Activated T-cell treated with anti-CD3 and anti-CD28 coated beads, Interleukin-2, amount 50 U/mL, for 72 hours (primary cell): ENCODE measurements around the gene ZNF513. TPM values are rescaled to one million over a fixed set of nuclear protein-coding genes. Genes with fewer than 3 reads are reported as not detected.

ENCODE experiments used
- total RNA-seq, 2 donors: library from RNA; stranded (reverse); gene quantifications; one replicate each; pipeline ENCODE4 v1.2.3, GENCODE V29; 2022

The ZNF513 gene
- total RNA-seq, 2 donors from 2014 or later = 15.7 to 15.9 TPM

Other genes with a start within 250 kb of the ZNF513 start
- gene PREB, start 246.1 kb downstream of the ZNF513 start, total RNA-seq = 10 to 100 TPM; 35.5 to 41.1 TPM
- not detected for gene PRR30, start 241.3 kb downstream of the ZNF513 start, total RNA-seq
- gene TCF23, start 231.7 kb downstream of the ZNF513 start, total RNA-seq = not detected
- gene ATRAID, start 168.7 kb downstream of the ZNF513 start, total RNA-seq = 10 to 100 TPM; 80.5 to 87.3 TPM
- 10 to 100 TPM; 38.8 to 39.2 TPM for gene SLC5A6, start 168.5 kb downstream of the ZNF513 start, total RNA-seq
- 10 to 100 TPM; 53.6 to 64.5 TPM for gene CAD, start 163.4 kb downstream of the ZNF513 start, total RNA-seq
- 1 to 10 TPM; 1.5 to 2.3 TPM for gene SLC30A3, start 117.7 kb downstream of the ZNF513 start, total RNA-seq
- under 1 TPM in 1 of 2 donors, not detected in 1; 0.31 TPM for gene DNAJC5G, start 105.3 kb downstream of the ZNF513 start, total RNA-seq
- under 1 TPM in 1 of 2 donors, not detected in 1; 0.36 TPM for gene TRIM54, start 98.3 kb downstream of the ZNF513 start, total RNA-seq
- gene UCN, start 72.3 kb downstream of the ZNF513 start, total RNA-seq = 1 to 10 TPM; 4.9 to 7.6 TPM
- gene MPV17, start 57.6 kb downstream of the ZNF513 start, total RNA-seq = 10 to 100 TPM; 73.2 to 93.0 TPM
- gene GTF3C2, start 24.0 kb downstream of the ZNF513 start, total RNA-seq = 10 to 100 TPM; 56.6 to 58.7 TPM
- 10 to 100 TPM; 30.0 to 42.7 TPM for gene EIF2B4, start 10.4 kb downstream of the ZNF513 start, total RNA-seq
- 10 to 100 TPM; 66.1 to 70.7 TPM for gene SNX17, start 10.1 kb downstream of the ZNF513 start, total RNA-seq
- 100 to 1,000 TPM; 122 to 132 TPM for gene PPM1G, start 28.9 kb upstream of the ZNF513 start, total RNA-seq
- 10 to 100 TPM; 79.7 to 96.3 TPM for gene NRBP1, start 47.9 kb upstream of the ZNF513 start, total RNA-seq
- 10 to 100 TPM; 13.4 to 14.6 TPM for gene KRTCAP3, start 61.6 kb upstream of the ZNF513 start, total RNA-seq
- gene IFT172, start 109.0 kb upstream of the ZNF513 start, total RNA-seq = 10 to 100 TPM; 11.7 to 13.0 TPM
- gene FNDC4, start 114.5 kb upstream of the ZNF513 start, total RNA-seq = under 1 TPM; 0.19 to 0.24 TPM
- not detected for gene GCKR, start 116.1 kb upstream of the ZNF513 start, total RNA-seq
- 10 to 100 TPM; 23.2 to 26.8 TPM for gene ZNF512, start 202.3 kb upstream of the ZNF513 start, total RNA-seq
- gene CCDC121, start 248.3 kb upstream of the ZNF513 start, total RNA-seq = under 1 TPM in 1 of 2 donors, not detected in 1; 0.28 TPM
- 10 to 100 TPM; 43.6 to 45.9 TPM for gene GPN1, start 248.3 kb upstream of the ZNF513 start, total RNA-seq